Mesenchymal stem cell (in vitro differentiated cells and primary cell): ENCODE measurements around the gene DUSP18.
"Not testable (repeated sequence)": the region's sequence is repeated elsewhere in the genome, so short reads cannot be mapped to it uniquely, and the experiment has no call there.

ENCODE experiments used
- DNase-seq: peaks from one replicate; pipeline ENCODE4 v3.0.0-alpha.2; 2013
- H2AFZ ChIP-seq: one replicate; pipeline ENCODE4 v1.6.1; 2013; ENCODE audit warnings: low read depth, mild to moderate bottlenecking, control low read depth, inconsistent platforms, low read length, moderate library complexity
- H2AK5ac ChIP-seq: 2 replicates; pipeline ENCODE4 v1.6.1; 2013; ENCODE audit warnings: low read length, moderate library complexity, mild to moderate bottlenecking, inconsistent platforms; ENCODE audit not compliant: severe bottlenecking
- H2BK120ac ChIP-seq: one replicate; pipeline ENCODE4 v1.6.1; 2013; ENCODE audit warnings: low read depth, mild to moderate bottlenecking, inconsistent platforms, low read length, moderate library complexity
- H2BK12ac ChIP-seq, 2 experiments: one replicate each; pipeline ENCODE4 v1.6.1; 2013; ENCODE audit warnings: inconsistent platforms in 2 of 2, low read length in 2 of 2, mild to moderate bottlenecking in 2 of 2, moderate library complexity in 2 of 2, control low read depth in 1 of 2
- H2BK15ac ChIP-seq: one replicate; pipeline ENCODE4 v1.6.1; 2013; ENCODE audit warnings: mild to moderate bottlenecking, low read depth, inconsistent platforms; ENCODE audit not compliant: poor library complexity, severe bottlenecking
- H2BK5ac ChIP-seq: 2 replicates; pipeline ENCODE4 v1.6.1; 2013; ENCODE audit warnings: low read depth, mild to moderate bottlenecking, low read length, control low read depth, inconsistent platforms; ENCODE audit not compliant: poor library complexity, severe bottlenecking
- H3K14ac ChIP-seq, 2 experiments: one replicate each; pipeline ENCODE4 v1.6.1; 2013; ENCODE audit warnings: inconsistent platforms in 2 of 2, low read length in 2 of 2, control low read depth in 1 of 2, mild to moderate bottlenecking in 1 of 2, moderate library complexity in 1 of 2
- H3K18ac ChIP-seq, 2 experiments: one replicate each; pipeline ENCODE4 v1.6.1; 2013; ENCODE audit warnings: inconsistent platforms in 2 of 2, low read length in 2 of 2, control low read depth in 1 of 2, low read depth in 1 of 2, mild to moderate bottlenecking in 1 of 2
- H3K23ac ChIP-seq, 2 experiments: one replicate each; pipeline ENCODE4 v1.6.1; 2013; ENCODE audit warnings: inconsistent platforms in 2 of 2, low read length in 2 of 2, mild to moderate bottlenecking in 2 of 2, moderate library complexity in 2 of 2, control low read depth in 1 of 2
- H3K27ac ChIP-seq: 2 replicates; pipeline ENCODE4 v1.5.1; 2013; ENCODE audit warnings: mild to moderate bottlenecking, moderate library complexity, low read length, control low read depth, inconsistent platforms; ENCODE audit not compliant: poor library complexity, severe bottlenecking
- H3K27me3 ChIP-seq, 2 experiments: 2 replicates each; pipeline versions ENCODE4 v1.6.1 to v1.7.0; 2013; ENCODE audit warnings: low read length in 2 of 2, mild to moderate bottlenecking in 2 of 2, moderate library complexity in 2 of 2, control low read depth in 1 of 2, inconsistent platforms in 1 of 2; ENCODE audit not compliant: control insufficient read depth in 1 of 2, insufficient read depth in 1 of 2
- H3K36me3 ChIP-seq, 2 experiments: 2 replicates each; pipeline versions ENCODE4 v1.6.1 to v1.7.0; 2013; ENCODE audit warnings: low read length in 2 of 2, control low read depth in 1 of 2, inconsistent platforms in 1 of 2, low read depth in 1 of 2, mild to moderate bottlenecking in 1 of 2; ENCODE audit not compliant: insufficient read depth in 2 of 2, control insufficient read depth in 1 of 2
- H3K4ac ChIP-seq, 2 experiments: one replicate each; pipeline ENCODE4 v1.6.1; 2013; ENCODE audit warnings: inconsistent platforms in 2 of 2, low read length in 2 of 2, mild to moderate bottlenecking in 2 of 2, moderate library complexity in 2 of 2, control low read depth in 1 of 2, low read depth in 1 of 2
- H3K4me1 ChIP-seq: 2 replicates; pipeline ENCODE4 v1.6.1; 2013; ENCODE audit warnings: low read depth, low read length, control low read depth; ENCODE audit not compliant: control insufficient read depth, insufficient read depth
- H3K4me2 ChIP-seq: 2 replicates; pipeline ENCODE4 v1.6.1; 2013; ENCODE audit warnings: low read length, mild to moderate bottlenecking, inconsistent platforms; ENCODE audit not compliant: poor library complexity, severe bottlenecking
- H3K4me3 ChIP-seq, 2 experiments: 2 replicates each; pipeline versions ENCODE4 v1.5.1 to v1.7.0; 2013; ENCODE audit warnings: low read length in 2 of 2, mild to moderate bottlenecking in 2 of 2, control low read depth in 1 of 2, low read depth in 1 of 2; ENCODE audit not compliant: insufficient read depth in 1 of 2
- H3K79me1 ChIP-seq: replicated peaks from 2 replicates; pipeline ENCODE4 v1.6.1; 2013; ENCODE audit warnings: mild to moderate bottlenecking, control low read depth, low read length, inconsistent platforms; ENCODE audit not compliant: poor library complexity, severe bottlenecking
- H3K9ac ChIP-seq: 2 replicates; pipeline ENCODE4 v1.7.0; 2013; ENCODE audit warnings: mild to moderate bottlenecking, low read length, moderate library complexity
- H3K9me3 ChIP-seq: 2 replicates; pipeline ENCODE4 v1.7.0; 2013; ENCODE audit warnings: mild to moderate bottlenecking, low read length; ENCODE audit not compliant: control insufficient read depth
- H4K8ac ChIP-seq: one replicate; pipeline ENCODE4 v1.6.1; 2013; ENCODE audit warnings: inconsistent platforms, mild to moderate bottlenecking, low read length, moderate library complexity
- H4K91ac ChIP-seq: one replicate; pipeline ENCODE4 v1.6.1; 2013; ENCODE audit warnings: mild to moderate bottlenecking, low read length, inconsistent platforms
- WGBS: methylation state at CpG from one replicate; pipeline ENCODE4 v1.1.7; 2013; ENCODE audit warnings: mixed read lengths; 5-methylcytosine and 5-hydroxymethylcytosine counted together

DUSP18 gene

DNA sequence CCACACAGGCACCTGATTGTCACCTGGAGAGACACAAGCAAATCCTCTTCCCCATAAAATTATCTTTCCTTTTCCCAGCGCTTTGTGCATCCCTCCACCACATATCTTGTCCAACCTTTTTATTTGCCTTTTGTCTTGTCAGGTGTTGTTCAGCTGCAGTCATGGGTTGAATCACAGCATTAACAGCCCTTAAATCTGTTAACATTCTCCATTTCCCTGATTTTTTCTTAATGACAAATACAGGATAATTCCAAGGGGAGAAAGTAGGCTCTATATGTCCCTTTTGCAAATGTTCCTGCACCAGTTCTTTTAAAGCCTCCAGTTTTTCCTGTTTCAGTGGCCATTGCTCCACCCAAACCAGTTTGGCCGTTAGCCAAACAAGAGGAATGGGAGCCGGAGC is 8.9 kb upstream of the DUSP18 start:
- not testable (repeated sequence) for H3K23ac ChIP-seq, H3K4me2 ChIP-seq, H2AK5ac ChIP-seq, H3K36me3 ChIP-seq, H3K4me3 ChIP-seq, H2BK120ac ChIP-seq, H4K8ac ChIP-seq, H2AFZ ChIP-seq, H2BK5ac ChIP-seq, H2BK15ac ChIP-seq, H3K14ac ChIP-seq, H3K27ac ChIP-seq, H3K18ac ChIP-seq, H4K91ac ChIP-seq, H3K9me3 ChIP-seq, H3K4me1 ChIP-seq, H3K9ac ChIP-seq, H3K79me1 ChIP-seq, DNase-seq, H2BK12ac ChIP-seq, H3K4ac ChIP-seq
- H3K27me3 ChIP-seq = peaks cover 0 to 24% of the 10 kb centered on the region in 2 experiments
- 84% methylated on average over 3 of the region's 3 CpGs for WGBS

GRCh38 chr22:30675436-30675835 is 7.8 kb upstream of the DUSP18 start:
- H3K9ac ChIP-seq = no peak overlapping the region
- H3K14ac ChIP-seq = no peak overlapping the region
- no peak overlapping the region for H3K27ac ChIP-seq
- no peak overlapping the region for H3K4me3 ChIP-seq
- H2BK12ac ChIP-seq = no peak overlapping the region
- H4K91ac ChIP-seq = no peak overlapping the region
- no peak overlapping the region for H3K4me2 ChIP-seq
- peaks cover 0 to 16% of the 10 kb centered on the region in 2 experiments for H3K27me3 ChIP-seq
- no peak for DNase-seq
- H2BK120ac ChIP-seq = no peak overlapping the region
- H3K4ac ChIP-seq = no peak overlapping the region
- H4K8ac ChIP-seq = no peak overlapping the region
- no peak overlapping the region for H2BK15ac ChIP-seq
- H2AFZ ChIP-seq = no peak overlapping the region
- no peaks in the 10 kb centered on the region for H3K79me1 ChIP-seq
- no peaks in the 10 kb centered on the region for H3K9me3 ChIP-seq
- H3K4me1 ChIP-seq = no peaks in the 10 kb centered on the region
- H2BK5ac ChIP-seq = no peak overlapping the region
- H3K23ac ChIP-seq = no peak overlapping the region
- no peak overlapping the region for H3K18ac ChIP-seq
- H3K36me3 ChIP-seq = no peaks in the 10 kb centered on the region
- H2AK5ac ChIP-seq = no peak overlapping the region
- 95% methylated on average over 9 of the region's 9 CpGs for WGBS

DNA sequence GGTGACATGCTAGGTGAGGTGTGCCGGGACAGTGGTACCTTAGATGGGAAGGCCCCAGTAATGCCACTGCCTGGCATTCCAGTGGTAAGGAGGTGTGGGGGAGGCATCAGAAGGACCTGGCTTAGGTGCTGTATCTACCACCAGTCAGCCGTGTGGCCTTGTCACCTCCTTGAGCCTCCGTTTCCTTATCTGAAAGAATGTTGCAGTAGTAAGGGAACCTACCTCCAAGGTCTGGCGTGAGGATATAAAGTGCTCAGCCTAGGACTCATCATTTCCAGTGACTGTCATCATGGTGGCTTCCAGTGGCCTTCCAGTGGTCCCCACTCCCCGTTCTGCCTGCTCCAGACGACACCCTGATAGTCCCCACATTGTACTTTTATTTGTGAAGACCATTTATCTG is 6.8 kb upstream of the DUSP18 start:
- H4K8ac ChIP-seq = no peak overlapping the region
- H3K14ac ChIP-seq = no peak overlapping the region
- H2AFZ ChIP-seq = no peak overlapping the region

GRCh38 chr22:30673136-30673535 is 5.5 kb upstream of the DUSP18 start:
- Histone ChIP-seq H3K79me1 (no peaks in the 10 kb centered on the region), H3K27ac (no peak overlapping the region), H3K4me2 (no peak overlapping the region), H2BK5ac (no peak overlapping the region), H4K8ac (no peak overlapping the region), H3K4me3 (no peak overlapping the region), H3K9me3 (no peaks in the 10 kb centered on the region), H3K4ac (no peak overlapping the region), H3K9ac (no peak overlapping the region), H2AFZ (no peak overlapping the region), H3K4me1 (peaks cover 4% of the 10 kb centered on the region), H2AK5ac (no peak overlapping the region), H4K91ac (no peak overlapping the region), H3K27me3 (peaks cover 0 to 12% of the 10 kb centered on the region in 2 experiments), H3K14ac (no peak overlapping the region), H2BK120ac (no peak overlapping the region), H3K36me3 (no peaks in the 10 kb centered on the region), H3K23ac (no peak overlapping the region), H2BK15ac (no peak overlapping the region), H3K18ac (no peak overlapping the region), H2BK12ac (no peak overlapping the region)
- 96% methylated on average over 4 of the region's 4 CpGs for WGBS
- no peak for DNase-seq

More for the DNA sequence above, 6.8 kb upstream of the DUSP18 start:
- H2BK5ac ChIP-seq = no peak overlapping the region
- no peak overlapping the region for H3K9ac ChIP-seq
- WGBS = 74% methylated on average over 6 of the region's 6 CpGs
- no peaks in the 10 kb centered on the region for H3K4me1 ChIP-seq
- H3K27ac ChIP-seq = no peak overlapping the region
- no peaks in the 10 kb centered on the region for H3K36me3 ChIP-seq
- H3K23ac ChIP-seq = no peak overlapping the region
- no peak overlapping the region for H3K18ac ChIP-seq
- no peak overlapping the region for H2BK12ac ChIP-seq
- H3K4ac ChIP-seq = no peak overlapping the region
- no peak overlapping the region for H3K4me3 ChIP-seq
- H3K4me2 ChIP-seq = no peak overlapping the region
- DNase-seq = no peak
- H2BK120ac ChIP-seq = no peak overlapping the region
- peaks cover 0 to 16% of the 10 kb centered on the region in 2 experiments for H3K27me3 ChIP-seq
- no peak overlapping the region for H4K91ac ChIP-seq
- H2BK15ac ChIP-seq = no peak overlapping the region
- H2AK5ac ChIP-seq = no peak overlapping the region
- H3K9me3 ChIP-seq = no peaks in the 10 kb centered on the region
- H3K79me1 ChIP-seq = no peaks in the 10 kb centered on the region
